Activated T-helper 17 cell treated with anti-CD3 and anti-CD28 coated beads, Interleukin-2, amount 50 U/mL, for 72 hours (primary cell): ENCODE data around the gene DVL2. TPM values are rescaled to one million over a fixed set of nuclear protein-coding genes. Genes with fewer than 3 reads are reported as not detected.

ENCODE experiments used
- ATAC-seq: fragments of 150-1000 bp; cut with Tn5 transposase; replicated peaks from 2 replicates; pipeline ENCODE4 v1.10.0; 2021; ENCODE audit warnings: mild to moderate bottlenecking, moderate library complexity
- H3K27ac Mint-ChIP-seq: one replicate; pipeline ENCODE4 v1.8.0; 2022; ENCODE audit warnings: mixed read lengths
- H3K27me3 Mint-ChIP-seq: one replicate; pipeline ENCODE4 v1.8.0; 2022; ENCODE audit warnings: mixed read lengths
- H3K36me3 Mint-ChIP-seq: one replicate; pipeline ENCODE4 v1.8.0; 2022; ENCODE audit warnings: low read depth, mild to moderate bottlenecking, mixed read lengths
- H3K4me1 Mint-ChIP-seq: one replicate; pipeline ENCODE4 v1.8.0; 2022; ENCODE audit warnings: mixed read lengths
- H3K4me3 Mint-ChIP-seq: one replicate; pipeline ENCODE4 v1.8.0; 2022; ENCODE audit warnings: mild to moderate bottlenecking, mixed read lengths
- H3K9me3 Mint-ChIP-seq: one replicate; pipeline ENCODE4 v1.8.0; 2022; ENCODE audit warnings: mixed read lengths
- total RNA-seq, 2 donors: library from RNA; stranded (reverse); gene quantifications; one replicate each; pipeline ENCODE4 v1.2.3, GENCODE V29; 2022

The DVL2 gene
- total RNA-seq, 2 donors from 2014 or later: 49.1 to 77.5 TPM

DNA sequence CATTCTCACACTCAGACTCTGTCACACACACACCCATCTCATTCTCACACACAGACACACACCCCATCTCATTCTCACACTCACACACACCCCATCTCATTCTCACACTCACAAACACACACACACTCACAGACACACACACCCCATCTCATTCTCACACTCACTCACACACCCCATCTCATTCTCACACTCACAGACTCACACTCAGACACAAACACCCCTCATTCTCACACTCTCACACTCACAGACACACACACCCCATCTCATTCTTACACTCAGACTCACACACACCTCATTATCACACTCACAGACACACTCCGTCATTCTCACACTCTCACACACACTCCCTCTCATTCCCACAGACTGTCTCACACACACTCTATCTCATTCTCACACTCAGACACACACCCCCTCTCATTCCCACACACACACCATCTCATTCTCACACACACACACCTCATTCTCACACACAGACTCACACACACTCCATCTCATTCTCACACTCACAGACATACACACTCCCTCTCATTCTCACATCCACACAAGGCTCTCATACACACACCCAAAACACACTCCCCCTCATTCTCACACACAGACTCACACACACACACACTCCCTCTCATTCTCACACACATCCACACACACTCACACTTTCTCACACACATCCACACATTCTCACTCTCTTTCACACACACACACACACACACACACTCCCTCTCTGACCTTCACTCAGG is 58.0 kb downstream of the DVL2 start:
- H3K9me3 Mint-ChIP-seq: no peaks in the 10 kb centered on the region
- ATAC-seq: no peak
- peaks cover 4% of the 10 kb centered on the region for H3K27me3 Mint-ChIP-seq

More for the DNA sequence above, 58.0 kb downstream of the DVL2 start:
- Mint-ChIP-seq H3K27ac (no peak overlapping the region), H3K4me3 (no peak overlapping the region), H3K36me3 (no peaks in the 10 kb centered on the region), H3K4me1 (no peaks in the 10 kb centered on the region)

Other genes starting within 250 kb of the DVL2 start
- gene ALOX12, start 238.5 kb downstream of the DVL2 start, total RNA-seq: not detected
- gene RNASEK, start 221.9 kb downstream of the DVL2 start, total RNA-seq: 100 to 1,000 TPM; 162 to 180 TPM
- 1 to 10 TPM in 1 of 2 donors, under 1 TPM in 1; 0.50 to 2.3 TPM for gene BCL6B, start 211.5 kb downstream of the DVL2 start, total RNA-seq
- gene SLC16A13, start 198.5 kb downstream of the DVL2 start, total RNA-seq: 10 to 100 TPM; 10.7 to 11.8 TPM
- gene SLC16A11, start 190.4 kb downstream of the DVL2 start, total RNA-seq: 1 to 10 TPM in 1 of 2 donors, under 1 TPM in 1; 0.63 to 3.5 TPM
- gene CLEC10A, start 154.3 kb downstream of the DVL2 start, total RNA-seq: not detected
- not detected for gene ASGR2, start 119.7 kb downstream of the DVL2 start, total RNA-seq
- gene ASGR1, start 55.1 kb downstream of the DVL2 start, total RNA-seq: 1 to 10 TPM in 1 of 2 donors, under 1 TPM in 1; 0.67 to 4.5 TPM
- gene DLG4, start 14.7 kb downstream of the DVL2 start, total RNA-seq: 10 to 100 TPM in 1 of 2 donors, 1 to 10 TPM in 1; 5.9 to 19.4 TPM
- gene ACADVL, start 14.6 kb downstream of the DVL2 start, total RNA-seq: 100 to 1,000 TPM; 495 to 517 TPM
- gene PHF23, start 4.9 kb upstream of the DVL2 start, total RNA-seq: 10 to 100 TPM; 43.5 to 52.3 TPM
- 100 to 1,000 TPM; 190 to 239 TPM for gene GABARAP, start 7.9 kb upstream of the DVL2 start, total RNA-seq
- gene CTDNEP1, start 17.2 kb upstream of the DVL2 start, total RNA-seq: 100 to 1,000 TPM; 152 to 209 TPM
- gene ELP5, start 17.7 kb upstream of the DVL2 start, total RNA-seq: 10 to 100 TPM; 43.7 to 72.0 TPM
- 1 to 10 TPM in 1 of 2 donors, under 1 TPM in 1; 0.52 to 1.0 TPM for gene CLDN7, start 28.0 kb upstream of the DVL2 start, total RNA-seq
- not detected for gene SLC2A4, start 47.2 kb upstream of the DVL2 start, total RNA-seq
- gene YBX2, start 60.1 kb upstream of the DVL2 start, total RNA-seq: under 1 TPM; 0.15 to 0.26 TPM
- 100 to 1,000 TPM; 429 to 978 TPM for gene EIF5A, start 73.1 kb upstream of the DVL2 start, total RNA-seq
- gene GPS2, start 80.8 kb upstream of the DVL2 start, total RNA-seq: 10 to 100 TPM; 38.3 to 65.6 TPM
- gene NEURL4, start 94.8 kb upstream of the DVL2 start, total RNA-seq: 10 to 100 TPM; 22.9 to 33.0 TPM
- gene ACAP1, start 102.0 kb upstream of the DVL2 start, total RNA-seq: 100 to 1,000 TPM; 527 to 774 TPM
- gene KCTD11, start 117.6 kb upstream of the DVL2 start, total RNA-seq: 10 to 100 TPM; 14.0 to 96.8 TPM
- gene TMEM95, start 120.6 kb upstream of the DVL2 start, total RNA-seq: 1 to 10 TPM in 1 of 2 donors, under 1 TPM in 1; 0.22 to 1.1 TPM
- 1 to 10 TPM; 2.9 to 4.8 TPM for gene TNK1, start 146.6 kb upstream of the DVL2 start, total RNA-seq
- gene PLSCR3, start 160.0 kb upstream of the DVL2 start, total RNA-seq: 10 to 100 TPM; 62.8 to 94.4 TPM
- 10 to 100 TPM; 64.1 to 69.7 TPM for gene TMEM256, start 169.6 kb upstream of the DVL2 start, total RNA-seq
- gene NLGN2, start 173.3 kb upstream of the DVL2 start, total RNA-seq: 10 to 100 TPM in 1 of 2 donors, 1 to 10 TPM in 1; 4.5 to 21.7 TPM
- gene SPEM1, start 185.8 kb upstream of the DVL2 start, total RNA-seq: not detected
- gene SPEM2, start 191.1 kb upstream of the DVL2 start, total RNA-seq: not detected
- not detected for gene SPEM3, start 194.3 kb upstream of the DVL2 start, total RNA-seq
- 10 to 100 TPM; 17.7 to 18.0 TPM for gene TMEM102, start 200.9 kb upstream of the DVL2 start, total RNA-seq
- 10 to 100 TPM in 1 of 2 donors, 1 to 10 TPM in 1; 4.4 to 16.9 TPM for gene FGF11, start 205.0 kb upstream of the DVL2 start, total RNA-seq
- 10 to 100 TPM; 10.9 to 13.0 TPM for gene CHRNB1, start 210.5 kb upstream of the DVL2 start, total RNA-seq
- 10 to 100 TPM; 18.9 to 27.5 TPM for gene ZBTB4, start 245.1 kb upstream of the DVL2 start, total RNA-seq
- gene SLC35G6, start 246.9 kb upstream of the DVL2 start, total RNA-seq: not detected
- 100 to 1,000 TPM; 256 to 308 TPM for gene POLR2A, start 249.8 kb upstream of the DVL2 start, total RNA-seq